HG03457 (cell line): Measurements from ENCODE around the gene PCSK1N.
"Not testable (repeated sequence)": the region's sequence is repeated elsewhere in the genome, so short reads cannot be mapped to it uniquely, and the experiment has no call there.

Experiments used
- ATAC-seq: cut with Tn5 transposase; IDR thresholded peaks from one replicate; pipeline ENCODE4 v1.9.1; 2021; ENCODE audit warnings: moderate number of reproducible peaks; ENCODE audit not compliant: unreplicated experiment

Gene PCSK1N

GRCh38 chrX:48824066-48824465 is 11.3 kb downstream of the PCSK1N start:
- no peak for ATAC-seq

GRCh38 chrX:48823053-48823452 is 12.4 kb downstream of the PCSK1N start:
- ATAC-seq = no peak

- ATAC-seq = not testable (repeated sequence)
Observed at GRCh38 chrX:48819394-48819793, 16.0 kb downstream of the PCSK1N start.

GRCh38 chrX:48818866-48819265 is 16.5 kb downstream of the PCSK1N start:
- no peak for ATAC-seq

GRCh38 chrX:48818098-48818497 is 17.3 kb downstream of the PCSK1N start:
- no peak for ATAC-seq

- ATAC-seq = no peak
Observed at GRCh38 chrX:48816014-48816810, 19.2 kb downstream of the PCSK1N start.

GRCh38 chrX:48815266-48815665 is 20.1 kb downstream of the PCSK1N start:
- ATAC-seq = no peak

- ATAC-seq = no peak
Observed at GRCh38 chrX:48814722-48815121, 20.7 kb downstream of the PCSK1N start.

- ATAC-seq = no peak
Observed at GRCh38 chrX:48813644-48814043, 21.8 kb downstream of the PCSK1N start.

- no peak for ATAC-seq
Observed at GRCh38 chrX:48806081-48806480, 29.3 kb downstream of the PCSK1N start.

GRCh38 chrX:48802905-48803200 is 32.6 kb downstream of the PCSK1N start:
- ATAC-seq = no peak

- ATAC-seq = peak; percentile 34
Observed at GRCh38 chrX:48802089-48802904, 33.1 kb downstream of the PCSK1N start.

GRCh38 chrX:48801280-48802088 is 33.9 kb downstream of the PCSK1N start, which contains the start of gene HDAC6:
Gene HDAC6 (plus strand): TSS chrX:48802067. CDS start chrX:48802693, 626 bp downstream.
- peak; percentile 80 for ATAC-seq

- no peak for ATAC-seq
Observed at GRCh38 chrX:48800574-48801279, 34.7 kb downstream of the PCSK1N start.

GRCh38 chrX:48798318-48798717 is 37.1 kb downstream of the PCSK1N start:
- no peak for ATAC-seq

GRCh38 chrX:48794911-48795515 is 40.4 kb downstream of the PCSK1N start:
- ATAC-seq = no peak

GRCh38 chrX:48794340-48794910 is 41.0 kb downstream of the PCSK1N start:
- no peak for ATAC-seq

GRCh38 chrX:48793935-48794334 is 41.5 kb downstream of the PCSK1N start:
- ATAC-seq = no peak

GRCh38 chrX:48792219-48792618 is 43.2 kb downstream of the PCSK1N start:
- no peak for ATAC-seq
